HG02571 (cell line): ENCODE measurements around the gene ADAMTS14.
"Not testable (repeated sequence)": the region's sequence is repeated elsewhere in the genome, so short reads cannot be mapped to it uniquely, and the experiment has no call there.

Experiments used
- ATAC-seq: cut with Tn5 transposase; IDR thresholded peaks from one replicate; pipeline ENCODE4 v1.9.1; 2021; ENCODE audit warnings: mild to moderate bottlenecking, moderate library complexity; ENCODE audit not compliant: unreplicated experiment

ADAMTS14 gene

GRCh38 chr10:70672165-70673042 lies at the start of gene ADAMTS14:
Gene ADAMTS14 (plus strand): TSS chr10:70672506. CDS start chr10:70672803, 297 bp downstream.
- ATAC-seq, result no peak

GRCh38 chr10:70622541-70622940 lies 49.8 kb upstream of the ADAMTS14 start:
- ATAC-seq, result no peak

GRCh38 chr10:70622981-70623844 lies 49.1 kb upstream of the ADAMTS14 start:
- no peak for ATAC-seq

DNA sequence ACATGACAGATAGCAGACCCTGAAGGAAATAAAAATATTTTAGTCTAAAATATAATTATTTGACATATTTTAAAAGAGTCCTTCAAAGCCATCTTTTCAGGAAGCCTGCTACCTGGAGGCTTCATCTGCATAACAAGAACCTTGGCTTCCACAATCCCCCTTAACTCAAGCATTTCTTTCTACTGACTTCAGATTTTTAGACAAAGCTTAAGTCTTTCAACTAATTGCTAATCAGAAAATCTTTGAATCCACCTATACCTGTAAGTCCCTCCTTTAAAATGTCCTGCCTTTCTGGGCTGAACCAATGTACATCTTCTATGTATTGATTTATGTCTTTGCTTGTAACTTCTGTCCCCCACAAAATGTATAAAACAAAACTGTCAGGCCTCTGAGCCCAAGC lies 46.2 kb upstream of the ADAMTS14 start:
- ATAC-seq, result no peak

DNA sequence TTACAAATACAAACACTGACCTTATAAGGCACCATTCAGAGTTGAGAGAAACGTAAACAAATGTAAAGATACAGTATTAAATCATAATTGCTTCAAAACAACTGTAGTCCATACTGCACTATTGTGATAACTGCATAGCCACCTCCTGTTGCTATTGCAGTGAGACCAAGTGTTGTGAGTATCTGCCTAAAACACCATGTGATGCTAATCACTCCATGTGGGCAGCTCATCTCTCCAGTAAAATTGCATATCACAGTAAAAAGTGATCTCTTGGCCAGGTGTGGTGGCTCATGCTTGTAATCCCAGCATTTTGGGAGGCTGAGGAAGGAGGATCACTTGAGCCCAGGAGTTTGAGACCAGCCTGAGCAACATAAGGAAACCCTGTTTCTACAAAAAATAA lies 43.0 kb upstream of the ADAMTS14 start:
- no peak for ATAC-seq

DNA sequence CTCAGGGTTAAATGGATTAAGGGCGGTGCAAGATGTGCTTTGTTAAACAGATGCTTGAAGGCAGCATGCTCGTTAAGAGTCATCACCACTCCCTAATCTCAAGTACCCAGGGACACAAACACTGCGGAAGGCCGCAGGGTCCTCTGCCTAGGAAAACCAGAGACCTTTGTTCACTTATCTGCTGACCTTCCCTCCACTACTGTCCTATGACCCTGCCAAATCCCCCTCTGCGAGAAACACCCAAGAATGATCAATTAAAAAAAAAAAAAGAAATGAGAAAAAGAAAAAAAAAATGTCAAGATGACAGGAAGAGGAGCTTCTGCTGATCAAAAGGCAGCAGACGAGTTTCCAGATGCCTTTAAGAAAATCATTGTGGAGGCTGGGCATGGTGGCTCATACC lies 40.6 kb upstream of the ADAMTS14 start:
- ATAC-seq, result not testable (repeated sequence)

DNA sequence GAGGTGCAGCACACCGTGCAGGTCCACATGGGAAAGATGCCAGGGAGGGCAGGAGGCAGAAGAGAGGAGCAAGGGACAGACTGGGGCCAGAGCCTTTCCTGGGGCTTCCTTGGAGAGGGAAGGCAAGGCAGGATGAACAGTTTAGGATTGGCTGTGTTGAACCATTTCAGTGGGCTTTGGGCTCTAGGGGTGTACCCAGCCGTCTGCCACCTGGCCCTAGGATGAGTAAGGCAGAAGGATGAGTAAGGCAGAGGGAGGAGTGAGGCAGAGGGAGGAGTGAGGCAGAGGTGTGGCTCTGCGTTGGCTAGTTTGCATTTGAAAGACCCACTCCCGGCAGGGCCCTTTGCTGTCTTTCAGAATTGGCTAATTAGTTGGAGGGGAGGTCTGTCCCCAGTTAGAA lies 38.3 kb upstream of the ADAMTS14 start:
- no peak for ATAC-seq

DNA sequence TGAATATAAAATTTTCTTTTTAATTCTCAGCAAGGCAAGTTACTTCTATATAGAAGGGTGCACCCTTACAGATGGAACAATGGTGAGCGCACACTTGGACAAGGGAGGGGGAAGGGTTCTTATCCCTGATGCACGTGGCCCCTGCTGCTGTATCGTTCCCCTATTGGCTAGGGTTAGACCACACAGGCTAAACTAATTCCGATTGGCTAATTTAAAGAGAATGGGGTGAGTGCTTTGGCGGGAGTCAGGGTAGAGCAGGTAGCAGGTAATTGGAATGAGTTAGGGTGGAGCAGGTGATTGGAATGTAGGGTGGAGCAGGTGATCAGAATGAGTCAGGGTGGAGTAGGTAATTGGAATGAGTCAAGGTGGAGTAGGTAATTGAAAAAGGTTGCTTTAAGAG lies 37.8 kb upstream of the ADAMTS14 start:
- ATAC-seq, result not testable (repeated sequence)

- ATAC-seq, result not testable (repeated sequence)
These were observed 32.5 kb upstream of the ADAMTS14 start for GRCh38 chr10:70639640-70640383.

GRCh38 chr10:70643272-70643671 lies 29.0 kb upstream of the ADAMTS14 start:
- not testable (repeated sequence) for ATAC-seq

DNA sequence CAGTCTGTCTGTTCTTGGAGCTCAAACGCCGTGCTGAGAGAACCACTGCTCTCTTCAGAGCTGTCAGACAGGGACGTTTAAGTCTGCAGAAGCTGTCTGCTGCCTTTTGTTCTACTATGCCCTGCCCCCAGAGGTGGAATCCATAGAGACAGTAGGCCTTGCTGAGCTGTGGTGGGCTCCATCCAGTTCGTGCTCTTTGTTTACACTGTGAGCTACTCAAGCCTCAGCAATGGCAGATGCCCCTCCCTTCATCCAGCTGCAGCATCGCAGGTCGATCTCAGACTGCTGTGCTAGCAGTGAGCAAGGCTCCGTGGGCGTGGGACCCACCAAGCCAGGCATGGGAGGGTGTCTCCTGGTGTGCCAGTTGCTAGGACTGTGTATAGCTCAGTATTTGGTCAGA lies 27.3 kb upstream of the ADAMTS14 start:
- ATAC-seq, result not testable (repeated sequence)

- ATAC-seq, result no peak
These were observed 25.2 kb upstream of the ADAMTS14 start for GRCh38 chr10:70647086-70647485.

- no peak for ATAC-seq
These were observed 23.9 kb upstream of the ADAMTS14 start for GRCh38 chr10:70648427-70648826.

GRCh38 chr10:70649526-70649925 lies 22.8 kb upstream of the ADAMTS14 start:
- ATAC-seq, result no peak

DNA sequence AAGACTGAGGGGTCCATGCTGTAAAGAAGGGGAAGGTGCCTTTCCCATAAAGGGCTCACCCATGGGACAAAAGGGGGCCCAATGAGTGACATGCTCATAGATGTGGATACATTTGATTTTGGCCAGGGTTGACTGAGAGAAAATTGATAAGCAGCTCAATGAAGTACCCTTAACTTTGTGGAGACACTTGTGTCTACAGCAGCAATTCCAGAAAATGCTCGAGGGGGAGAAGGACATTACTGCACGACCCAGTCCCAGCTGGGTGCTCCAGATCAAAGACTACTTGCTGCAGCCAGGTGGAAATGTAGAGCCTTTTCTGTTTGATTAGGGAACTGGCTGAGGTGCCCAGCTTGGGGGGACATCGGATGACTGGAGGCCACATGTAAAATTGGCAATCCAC lies 22.2 kb upstream of the ADAMTS14 start:
- ATAC-seq, result no peak

DNA sequence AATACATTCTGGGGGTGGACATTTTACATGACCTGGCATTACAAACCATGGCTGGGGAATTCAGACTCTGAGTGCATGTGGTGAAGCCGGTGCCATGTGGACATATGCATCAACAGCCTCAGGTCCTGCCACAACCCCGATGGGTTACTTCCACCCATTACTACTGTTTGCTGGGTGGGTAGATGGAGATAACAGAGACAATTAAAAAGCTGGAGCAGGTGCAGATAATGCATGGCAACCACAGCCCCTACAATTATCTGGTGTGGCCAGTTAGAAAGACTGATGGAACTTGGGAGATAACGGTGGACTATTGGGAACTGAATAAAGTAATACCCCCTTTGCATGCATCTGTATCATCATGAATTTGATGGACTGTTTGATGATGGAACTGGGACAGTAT lies 21.6 kb upstream of the ADAMTS14 start:
- ATAC-seq, result no peak

GRCh38 chr10:70651661-70652060 lies 20.6 kb upstream of the ADAMTS14 start:
- no peak for ATAC-seq

GRCh38 chr10:70652761-70653657 lies 19.3 kb upstream of the ADAMTS14 start:
- no peak for ATAC-seq

DNA sequence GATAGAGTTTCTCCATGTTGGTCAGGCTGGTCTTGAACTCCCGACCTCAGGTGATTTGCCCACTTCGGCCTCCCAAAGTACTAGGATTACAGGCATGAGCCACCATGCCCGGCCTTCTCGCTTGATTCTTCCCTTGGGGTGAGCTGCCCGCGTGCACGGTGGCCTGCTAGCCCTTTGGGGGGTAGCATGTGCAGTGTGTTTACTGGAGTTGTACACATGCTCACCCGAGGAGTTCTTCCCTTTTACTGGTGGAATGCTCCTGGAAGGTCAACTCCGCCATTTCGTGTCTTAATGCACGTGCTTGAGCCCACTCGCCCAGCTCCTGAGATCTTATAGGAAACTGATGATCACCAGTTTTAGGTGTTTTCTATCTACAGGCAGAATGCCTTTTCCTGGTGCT lies 17.0 kb upstream of the ADAMTS14 start:
- ATAC-seq, result no peak

- peak; percentile 78 for ATAC-seq
These were observed 15.8 kb upstream of the ADAMTS14 start for GRCh38 chr10:70656489-70656888.
